ENCODE measurements around the gene NBDY.

Gene NBDY

GRCh38 chrX:56787734-56788152 lies 58.7 kb downstream of the NBDY start:
- no peak for DNase-seq

- DNase-seq: no peak
Observed at GRCh38 chrX:56788229-56788628, 59.2 kb downstream of the NBDY start.

GRCh38 chrX:56788717-56789122 lies 59.7 kb downstream of the NBDY start:
- no peak for DNase-seq

GRCh38 chrX:56789518-56790070 lies 60.6 kb downstream of the NBDY start:
- no peak for DNase-seq

GRCh38 chrX:56790778-56791177 lies 61.7 kb downstream of the NBDY start:
- DNase-seq: no peak

- DNase-seq: no peak
Observed at GRCh38 chrX:56791456-56791855, 62.4 kb downstream of the NBDY start.

- DNase-seq: no peak
Observed at GRCh38 chrX:56792270-56793111, 63.4 kb downstream of the NBDY start.

GRCh38 chrX:56793112-56793430 lies 64.0 kb downstream of the NBDY start:
- DNase-seq: no peak

GRCh38 chrX:56793521-56794320 lies 64.7 kb downstream of the NBDY start:
- DNase-seq: no peak

- DNase-seq: no peak
Observed at GRCh38 chrX:56794404-56795230, 65.6 kb downstream of the NBDY start.

- no peak for DNase-seq
Observed at GRCh38 chrX:56795309-56795868, 66.3 kb downstream of the NBDY start.

- no peak for DNase-seq
Observed at GRCh38 chrX:56796641-56797395, 67.8 kb downstream of the NBDY start.

GRCh38 chrX:56797574-56798338 lies 68.7 kb downstream of the NBDY start:
- DNase-seq: no peak

- DNase-seq: no peak
Observed at GRCh38 chrX:56798339-56798711, 69.3 kb downstream of the NBDY start.

- DNase-seq: no peak
Observed at GRCh38 chrX:56798866-56799758, 70.1 kb downstream of the NBDY start.

GRCh38 chrX:56800307-56800706 lies 71.3 kb downstream of the NBDY start:
- DNase-seq: no peak

GRCh38 chrX:56800801-56801200 lies 71.8 kb downstream of the NBDY start:
- no peak for DNase-seq

- no peak for DNase-seq
Observed at GRCh38 chrX:56802428-56802827, 73.4 kb downstream of the NBDY start.

GRCh38 chrX:56802921-56803849 lies 74.1 kb downstream of the NBDY start:
- no peak for DNase-seq
